Activated naive CD4-positive, alpha-beta T cell treated with anti-CD3 and anti-CD28 coated beads for 36 hours (primary cell): ENCODE data around the gene ALG14. TPM values are rescaled to one million over a fixed set of nuclear protein-coding genes. Genes with fewer than 3 reads are reported as not detected.

Experiments used
- CTCF ChIA-PET: fragments of 350-600 bp; sonication (Branson Sonifier 250); formaldehyde crosslinking; loops from one replicate; lab custom pipeline; 2021; ENCODE audit warnings: antibody characterized with exemption; lab: Charles Lee
- DNase-seq: peaks from one replicate; pipeline ENCODE4 v3.0.0-alpha.2; 2020
- H3K27ac Mint-ChIP-seq: one replicate; pipeline ENCODE4 v1.8.0; 2021; ENCODE audit warnings: mild to moderate bottlenecking, mixed read lengths
- H3K27me3 Mint-ChIP-seq: one replicate; pipeline ENCODE4 v1.8.0; 2021; ENCODE audit warnings: low read depth, mixed read lengths
- H3K36me3 Mint-ChIP-seq: one replicate; pipeline ENCODE4 v1.8.0; 2021; ENCODE audit warnings: low read depth, mixed read lengths
- H3K4me1 Mint-ChIP-seq: one replicate; pipeline ENCODE4 v1.8.0; 2021; ENCODE audit warnings: low read depth, mixed read lengths
- H3K4me3 Mint-ChIP-seq: one replicate; pipeline ENCODE4 v1.8.0; 2021; ENCODE audit warnings: mild to moderate bottlenecking, moderate library complexity, mixed read lengths
- H3K9me3 Mint-ChIP-seq: one replicate; pipeline ENCODE4 v1.8.0; 2021; ENCODE audit warnings: mixed read lengths
- intact Hi-C: fragments of 100-400 bp; cut with micrococcal nuclease; formaldehyde crosslinking; loops from one replicate; pipeline ENCODE4 v1.15.1; 2023
- total RNA-seq, 2 experiments: library from RNA; stranded (reverse); gene quantifications; one replicate each; pipeline ENCODE4 v1.2.3, GENCODE V29; 2021

ALG14 gene
- total RNA-seq, result 1 to 10 TPM; 4.1 to 6.2 TPM

- peaks cover 12% of the 10 kb centered on the region for H3K4me1 Mint-ChIP-seq
- DNase-seq, result peak; percentile 96
- H3K27ac Mint-ChIP-seq, result peak within 1 kb of the TSS; percentile 95
- peaks cover 2% of the 10 kb centered on the region for H3K27me3 Mint-ChIP-seq
- peak within 1 kb of the TSS; percentile 91 for H3K4me3 Mint-ChIP-seq
- CTCF ChIA-PET, result interaction anchor here (1.0 to 2.6 kb wide), 4 partner anchors 12 to 161 kb away, joined by 3 to 18 read pairs (median 7); partner anchors contain the start of genes RWDD3 and TLCD4
- H3K9me3 Mint-ChIP-seq, result no peaks in the 10 kb centered on the region
- intact Hi-C loops, result loop anchor here (1.0 to 5.0 kb wide), 9 partner anchors 45 to 1649 kb away; partner anchors contain the start of genes ABCD3, CNN3, F3 and PTBP2
- peaks cover 4% of the 10 kb centered on the region for H3K36me3 Mint-ChIP-seq
These were observed at the start of gene ALG14 for GRCh38 chr1:95072532-95073419. Gene ALG14 (minus strand): TSS chr1:95072951. CDS start chr1:95072898, 53 bp downstream.

GRCh38 chr1:95122151-95122697 is 49.5 kb upstream of the ALG14 start:
- no peak overlapping the region for H3K4me3 Mint-ChIP-seq
- intact Hi-C loops, result no loop called here
- no peaks in the 10 kb centered on the region for H3K9me3 Mint-ChIP-seq
- CTCF ChIA-PET, result interaction anchor here (0.6 kb wide), 1 partner anchor 278 kb away, joined by 5 read pairs; no protein-coding TSS in a partner anchor
- no peaks in the 10 kb centered on the region for H3K4me1 Mint-ChIP-seq
- no peak for DNase-seq
- H3K27me3 Mint-ChIP-seq, result peaks cover 28% of the 10 kb centered on the region
- no peak overlapping the region for H3K27ac Mint-ChIP-seq
- H3K36me3 Mint-ChIP-seq, result no peaks in the 10 kb centered on the region

GRCh38 chr1:95119273-95119672 is 46.5 kb upstream of the ALG14 start:
- Mint-ChIP-seq H3K27me3 (peaks cover 28% of the 10 kb centered on the region), H3K9me3 (no peaks in the 10 kb centered on the region), H3K4me3 (no peak overlapping the region), H3K36me3 (no peaks in the 10 kb centered on the region), H3K27ac (no peak overlapping the region), H3K4me1 (peaks cover 3% of the 10 kb centered on the region)
- intact Hi-C loops, result no loop called here
- no peak for DNase-seq
- CTCF ChIA-PET, result interaction anchor here (0.8 to 1.6 kb wide), 2 partner anchors 13 to 35 kb away, joined by 3 to 5 read pairs; no protein-coding TSS in a partner anchor

GRCh38 chr1:95118710-95119109 is 46.0 kb upstream of the ALG14 start:
- peaks cover 28% of the 10 kb centered on the region for H3K27me3 Mint-ChIP-seq
- intact Hi-C loops, result no loop called here

GRCh38 chr1:95118067-95118499 is 45.3 kb upstream of the ALG14 start:
- Mint-ChIP-seq H3K4me1 (peaks cover 3% of the 10 kb centered on the region), H3K27ac (no peak overlapping the region), H3K9me3 (no peaks in the 10 kb centered on the region), H3K27me3 (peaks cover 30% of the 10 kb centered on the region), H3K36me3 (no peaks in the 10 kb centered on the region), H3K4me3 (peak overlapping the region; percentile 74)
- DNase-seq, result no peak
- CTCF ChIA-PET, result interaction anchor here (0.5 to 2.2 kb wide), 3 partner anchors 10 to 185 kb away, joined by 3 to 8 read pairs (median 5); partner anchors contain the start of gene ALG14
- intact Hi-C loops, result no loop called here

More at GRCh38 chr1:95118710-95119109, 46.0 kb upstream of the ALG14 start:
- no peak for DNase-seq
- no peak overlapping the region for H3K27ac Mint-ChIP-seq
- H3K36me3 Mint-ChIP-seq, result no peaks in the 10 kb centered on the region
- H3K4me1 Mint-ChIP-seq, result peaks cover 3% of the 10 kb centered on the region
- H3K9me3 Mint-ChIP-seq, result no peaks in the 10 kb centered on the region
- peak overlapping the region; percentile 4 for H3K4me3 Mint-ChIP-seq
- CTCF ChIA-PET, result interaction anchor here (1.6 to 2.2 kb wide), 2 partner anchors 34 to 45 kb away, joined by 5 to 8 read pairs; partner anchors contain the start of gene ALG14

- DNase-seq, result peak; percentile 37
- intact Hi-C loops, result loop anchor here (1.0 to 2.0 kb wide), 3 partner anchors 45 to 263 kb away; partner anchors contain the start of genes ALG14 and RWDD3
- no peaks in the 10 kb centered on the region for H3K36me3 Mint-ChIP-seq
- CTCF ChIA-PET, result interaction anchor here (1.3 to 2.2 kb wide), 4 partner anchors 11 to 116 kb away, joined by 3 to 8 read pairs (median 4); partner anchors contain the start of genes ALG14 and RWDD3
- H3K4me1 Mint-ChIP-seq, result peaks cover 3% of the 10 kb centered on the region
- peak within 1 kb of the TSS; percentile 76 for H3K4me3 Mint-ChIP-seq
- no peak within 1 kb of the TSS for H3K27ac Mint-ChIP-seq
- peaks cover 30% of the 10 kb centered on the region for H3K27me3 Mint-ChIP-seq
- no peaks in the 10 kb centered on the region for H3K9me3 Mint-ChIP-seq
These were observed 44.7 kb upstream of the ALG14 start, which contains the start of gene TLCD4 for GRCh38 chr1:95117207-95118066. Gene TLCD4 (plus strand): TSS chr1:95117355. CDS start chr1:95143902, 26,547 bp downstream.

GRCh38 chr1:95116580-95117206 is 43.9 kb upstream of the ALG14 start:
- H3K9me3 Mint-ChIP-seq, result no peaks in the 10 kb centered on the region
- H3K27me3 Mint-ChIP-seq, result peaks cover 24% of the 10 kb centered on the region
- H3K36me3 Mint-ChIP-seq, result no peaks in the 10 kb centered on the region
- intact Hi-C loops, result loop anchor here (1.0 to 2.0 kb wide), 3 partner anchors 44 to 262 kb away; partner anchors contain the start of genes ALG14 and RWDD3
- H3K27ac Mint-ChIP-seq, result no peak overlapping the region
- peak; percentile 68 for DNase-seq
- H3K4me1 Mint-ChIP-seq, result peaks cover 3% of the 10 kb centered on the region
- CTCF ChIA-PET, result interaction anchor here (0.7 to 2.2 kb wide), 9 partner anchors 9 to 263 kb away, joined by 3 to 8 read pairs (median 3); partner anchors contain the start of genes ALG14 and RWDD3
- H3K4me3 Mint-ChIP-seq, result peak overlapping the region; percentile 76

- DNase-seq, result no peak
- CTCF ChIA-PET, result interaction anchor here (0.7 to 1.4 kb wide), 7 partner anchors 8 to 262 kb away, joined by 3 to 5 read pairs (median 3); partner anchors contain the start of gene RWDD3
- H3K27ac Mint-ChIP-seq, result no peak overlapping the region
- intact Hi-C loops, result loop anchor here (2.0 kb wide), 1 partner anchor 261 kb away; no protein-coding TSS in a partner anchor
- H3K36me3 Mint-ChIP-seq, result no peaks in the 10 kb centered on the region
- peaks cover 18% of the 10 kb centered on the region for H3K27me3 Mint-ChIP-seq
- no peaks in the 10 kb centered on the region for H3K9me3 Mint-ChIP-seq
- no peak overlapping the region for H3K4me3 Mint-ChIP-seq
- H3K4me1 Mint-ChIP-seq, result peaks cover 3% of the 10 kb centered on the region
These were observed 43.0 kb upstream of the ALG14 start for GRCh38 chr1:95115708-95116137.

- H3K4me3 Mint-ChIP-seq, result no peak overlapping the region
- H3K9me3 Mint-ChIP-seq, result no peaks in the 10 kb centered on the region
- peaks cover 3% of the 10 kb centered on the region for H3K4me1 Mint-ChIP-seq
- intact Hi-C loops, result no loop called here
- no peak overlapping the region for H3K27ac Mint-ChIP-seq
- no peak for DNase-seq
- CTCF ChIA-PET, result interaction anchor here (1.0 kb wide), 1 partner anchor 29 kb away, joined by 4 read pairs; no protein-coding TSS in a partner anchor
- no peaks in the 10 kb centered on the region for H3K36me3 Mint-ChIP-seq
- peaks cover 11% of the 10 kb centered on the region for H3K27me3 Mint-ChIP-seq
These were observed 40.9 kb upstream of the ALG14 start for GRCh38 chr1:95113684-95114083.

GRCh38 chr1:95111014-95111413 is 38.3 kb upstream of the ALG14 start:
- peaks cover 6% of the 10 kb centered on the region for H3K27me3 Mint-ChIP-seq
- intact Hi-C loops, result no loop called here
- no peak overlapping the region for H3K27ac Mint-ChIP-seq

GRCh38 chr1:95108792-95109191 is 36.0 kb upstream of the ALG14 start:
- DNase-seq, result no peak
- H3K27ac Mint-ChIP-seq, result no peak overlapping the region
- no peaks in the 10 kb centered on the region for H3K4me1 Mint-ChIP-seq
- no peaks in the 10 kb centered on the region for H3K36me3 Mint-ChIP-seq
- no peak overlapping the region for H3K4me3 Mint-ChIP-seq
- intact Hi-C loops, result no loop called here
- CTCF ChIA-PET, result no interaction called here
- no peaks in the 10 kb centered on the region for H3K9me3 Mint-ChIP-seq
- H3K27me3 Mint-ChIP-seq, result peaks cover 6% of the 10 kb centered on the region

More at GRCh38 chr1:95111014-95111413, 38.3 kb upstream of the ALG14 start:
- no peaks in the 10 kb centered on the region for H3K9me3 Mint-ChIP-seq
- no peaks in the 10 kb centered on the region for H3K4me1 Mint-ChIP-seq
- H3K36me3 Mint-ChIP-seq, result no peaks in the 10 kb centered on the region
- DNase-seq, result no peak
- no peak overlapping the region for H3K4me3 Mint-ChIP-seq
- CTCF ChIA-PET, result no interaction called here
